ENCODE measurements around the gene KCNQ2.

Gene KCNQ2

DNA sequence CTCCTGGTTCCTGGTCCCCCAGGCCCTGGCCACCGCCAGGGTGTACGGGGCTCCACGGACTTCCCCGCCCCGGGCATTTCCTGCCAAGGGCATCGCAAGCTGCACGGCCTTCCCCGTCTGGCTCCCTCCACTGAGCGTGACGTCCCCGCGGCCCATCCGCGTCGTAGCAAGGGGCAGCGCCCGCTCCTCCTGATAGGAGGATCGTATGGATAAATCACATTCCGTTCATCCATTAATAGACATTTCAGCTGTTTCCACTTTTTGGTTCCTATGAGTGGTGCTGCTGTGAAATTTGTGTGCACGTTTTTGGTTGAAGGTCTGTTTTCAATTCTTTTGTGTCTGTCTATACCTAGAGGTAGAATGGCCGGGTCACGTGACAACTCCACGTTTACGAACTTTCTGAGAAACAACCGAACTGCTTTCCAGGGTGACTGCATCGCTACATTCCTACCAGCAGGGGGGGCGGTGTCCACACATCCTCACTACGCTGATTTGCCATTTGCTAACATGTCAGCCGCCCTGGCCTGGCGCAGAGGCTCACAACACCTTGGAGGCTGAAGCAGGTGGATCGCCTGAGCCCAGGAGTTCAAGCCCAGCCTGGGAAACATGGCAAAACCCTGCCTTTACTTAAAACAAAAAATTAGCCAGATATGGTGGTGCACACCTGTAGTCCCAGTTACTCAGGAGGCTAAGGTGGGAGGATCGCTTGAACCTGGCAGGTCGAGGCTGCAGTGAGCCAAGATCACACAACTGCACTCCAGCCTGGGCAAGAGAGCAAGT, 37.7 kb downstream of the KCNQ2 start:
- DNase-seq (ENCODE audit: low read depth) = peak; percentile 4

DNA sequence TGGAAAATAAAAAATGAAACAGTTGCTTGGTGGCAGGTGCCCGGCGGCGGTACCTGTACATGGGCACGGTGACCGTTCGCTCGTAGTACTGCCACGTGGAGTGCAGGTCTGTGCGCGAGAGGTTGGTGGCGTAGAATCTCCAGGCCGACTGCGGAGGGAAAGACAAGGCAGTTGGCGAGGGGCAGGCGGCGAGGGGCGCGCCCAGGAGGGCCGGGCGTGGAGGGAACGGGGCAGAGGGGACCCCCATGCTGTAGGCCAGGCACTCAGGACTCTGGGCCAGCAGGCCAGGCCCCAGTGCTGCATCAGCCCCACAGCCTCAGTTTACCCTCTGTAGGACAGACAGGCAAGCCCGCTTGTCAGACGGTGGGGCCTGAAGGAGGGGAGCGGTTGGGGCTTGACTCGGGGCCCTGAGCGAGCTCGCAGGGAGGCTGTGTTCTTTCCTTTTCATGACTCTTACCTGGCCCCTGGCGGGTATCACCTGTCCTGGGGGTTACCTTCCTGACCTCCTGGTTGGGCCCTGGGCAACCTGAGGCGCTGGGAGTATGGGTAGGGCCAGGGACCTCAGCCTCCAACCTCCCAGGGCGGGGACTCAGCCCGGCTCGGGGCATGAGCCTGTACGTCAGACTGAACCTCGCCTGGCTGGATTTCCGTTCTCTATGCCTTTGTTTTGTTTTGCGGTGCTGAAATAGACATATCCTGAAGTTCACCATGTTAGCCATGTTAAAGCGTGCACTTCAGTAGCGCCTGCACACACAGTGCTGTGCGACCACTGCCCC, 38.5 kb downstream of the KCNQ2 start:
- DNase-seq (ENCODE audit: low read depth) = no peak

GRCh38 chr20:63433351-63433750, 39.1 kb downstream of the KCNQ2 start:
- DNase-seq (ENCODE audit: low read depth) = no peak

- DNase-seq (ENCODE audit: low read depth) = no peak
Measured at GRCh38 chr20:63432577-63433325, 39.7 kb downstream of the KCNQ2 start.

DNA sequence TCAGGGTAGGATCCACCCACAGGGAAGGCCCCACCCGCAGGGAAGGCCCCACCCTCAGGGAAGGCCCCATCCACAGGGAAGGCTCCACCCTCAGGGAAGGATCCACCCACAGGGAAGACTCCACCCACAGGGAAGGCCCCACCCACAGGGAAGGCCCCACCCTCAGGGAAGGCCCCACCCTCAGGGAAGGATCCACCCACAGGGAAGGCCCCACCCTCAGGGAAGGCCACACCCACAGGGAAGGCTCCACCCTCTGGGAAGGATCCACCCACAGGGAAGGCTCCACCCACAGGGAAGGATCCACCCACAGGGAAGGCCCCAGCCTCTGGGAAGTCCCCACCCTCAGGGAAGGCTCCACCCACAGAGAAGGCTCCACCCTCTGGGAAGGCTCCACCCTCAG, 40.5 kb downstream of the KCNQ2 start:
- no peak for DNase-seq (ENCODE audit: low read depth)

- DNase-seq (ENCODE audit: low read depth) = no peak
Measured at GRCh38 chr20:63430891-63431290, 41.6 kb downstream of the KCNQ2 start.

GRCh38 chr20:63429992-63430391, 42.5 kb downstream of the KCNQ2 start:
- DNase-seq (ENCODE audit: low read depth) = no peak

- DNase-seq (ENCODE audit: low read depth) = no peak
Measured at GRCh38 chr20:63428906-63429575, 43.4 kb downstream of the KCNQ2 start.

GRCh38 chr20:63427724-63428330, 44.6 kb downstream of the KCNQ2 start:
- no peak for DNase-seq (ENCODE audit: low read depth)

- no peak for DNase-seq (ENCODE audit: low read depth)
Measured at GRCh38 chr20:63427206-63427605, 45.2 kb downstream of the KCNQ2 start.

DNA sequence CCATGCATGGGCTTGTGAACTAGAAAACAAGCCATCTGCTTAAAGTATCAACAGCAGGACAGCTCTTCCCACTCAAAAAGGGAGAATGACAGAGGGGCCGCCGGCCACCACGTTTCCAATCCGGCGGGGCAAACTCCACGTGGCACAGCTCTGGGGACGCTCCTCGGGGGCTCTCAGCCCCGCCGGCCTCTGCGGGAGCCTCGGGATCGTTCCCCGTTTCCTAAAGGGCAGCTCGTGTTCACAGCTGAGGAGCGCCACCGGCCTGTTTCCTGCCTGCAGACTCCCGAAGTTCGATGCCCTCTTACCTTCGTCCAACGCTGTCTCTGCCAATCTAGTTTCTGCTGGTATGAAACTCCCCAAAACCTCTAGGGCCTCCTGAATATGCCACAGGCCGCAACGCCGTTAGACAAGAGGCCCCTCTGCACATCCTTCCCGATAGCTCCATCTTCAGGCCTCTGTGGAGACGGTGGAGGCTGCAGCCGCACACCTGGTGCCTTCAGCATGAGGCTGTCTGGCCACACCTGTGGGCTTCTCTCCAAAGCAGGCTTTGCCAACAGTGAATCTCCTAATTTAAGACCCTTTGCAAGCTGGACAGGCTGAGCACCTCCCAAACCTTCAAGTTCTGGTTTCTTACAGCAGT, 46.5 kb downstream of the KCNQ2 start:
- no peak for DNase-seq (ENCODE audit: low read depth)

DNA sequence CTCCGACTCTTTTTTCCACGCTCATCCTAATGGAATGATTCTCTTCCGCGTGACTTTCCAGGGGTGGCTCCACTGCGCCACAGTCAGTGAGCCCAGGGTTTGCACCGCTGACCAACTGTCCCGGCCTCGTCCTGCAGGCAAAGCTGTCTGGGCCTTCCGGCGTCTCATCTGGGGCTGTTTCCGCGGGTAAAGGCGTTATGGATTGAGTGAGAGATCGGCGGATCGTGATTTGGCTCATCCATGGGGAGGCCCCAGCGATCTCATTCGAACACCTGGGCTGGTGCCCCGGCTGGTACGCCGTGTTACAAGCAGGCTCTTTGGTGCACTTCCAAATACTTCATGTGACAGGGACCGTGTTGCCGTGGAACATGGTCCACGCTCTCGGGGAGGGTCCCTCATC, 47.8 kb downstream of the KCNQ2 start:
- no peak for DNase-seq (ENCODE audit: low read depth)

DNA sequence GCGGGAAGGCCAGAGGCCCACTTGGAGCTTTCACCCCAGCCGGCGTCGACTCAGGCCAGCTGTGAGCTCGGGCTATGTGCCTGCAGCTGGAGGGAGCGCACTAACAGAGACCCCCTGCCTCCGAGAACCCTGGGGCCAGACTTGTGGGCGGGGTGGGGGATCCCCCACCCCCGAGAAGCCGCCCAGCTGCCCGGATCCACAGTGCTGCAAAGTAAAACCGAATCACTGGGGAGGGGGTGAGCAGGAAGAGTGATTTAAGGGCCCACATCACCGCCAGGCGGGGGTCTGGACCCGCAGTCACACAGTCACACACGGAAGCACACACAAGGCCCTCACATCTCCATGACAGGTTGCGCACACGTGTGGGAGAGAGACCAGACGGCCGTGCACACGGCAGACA, 48.7 kb downstream of the KCNQ2 start:
- no peak for DNase-seq (ENCODE audit: low read depth)

- DNase-seq (ENCODE audit: low read depth) = no peak
Measured at GRCh38 chr20:63422653-63423052, 49.8 kb downstream of the KCNQ2 start.

- no peak for DNase-seq (ENCODE audit: low read depth)
Measured at GRCh38 chr20:63421913-63422312, 50.5 kb downstream of the KCNQ2 start.

DNA sequence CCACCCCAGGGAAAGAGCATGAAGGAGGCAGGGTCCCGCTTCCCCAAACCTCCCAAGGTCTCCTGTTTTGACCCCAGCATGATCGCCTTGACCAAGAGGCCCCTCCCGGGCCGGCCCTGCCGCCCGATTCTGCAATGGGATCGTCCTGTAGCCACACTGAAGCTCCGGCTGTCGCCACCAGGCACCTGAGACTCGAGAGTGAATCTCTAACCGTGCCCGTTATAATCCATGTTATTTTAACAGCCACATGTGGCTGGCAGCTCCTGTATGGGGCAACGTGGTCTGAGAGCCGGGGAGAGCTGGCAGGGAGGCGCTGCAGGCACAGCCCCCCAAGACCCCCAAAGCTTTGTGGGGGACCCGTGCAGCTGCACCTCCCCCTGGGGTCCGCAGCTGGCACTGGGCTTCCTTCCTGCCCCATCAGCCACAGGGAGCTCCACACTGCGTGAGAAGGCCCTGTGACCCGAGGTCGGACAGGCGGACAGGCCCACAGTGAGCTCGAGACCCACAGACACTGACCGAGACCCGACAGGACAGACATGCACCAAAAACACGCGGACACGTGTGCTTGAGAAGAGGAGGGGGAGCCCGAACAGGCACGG, 51.3 kb downstream of the KCNQ2 start:
- no peak for DNase-seq (ENCODE audit: low read depth)

- DNase-seq (ENCODE audit: low read depth) = no peak
Measured at GRCh38 chr20:63420359-63421093, 51.9 kb downstream of the KCNQ2 start.

GRCh38 chr20:63419299-63419698, 53.2 kb downstream of the KCNQ2 start:
- no peak for DNase-seq (ENCODE audit: low read depth)

DNA sequence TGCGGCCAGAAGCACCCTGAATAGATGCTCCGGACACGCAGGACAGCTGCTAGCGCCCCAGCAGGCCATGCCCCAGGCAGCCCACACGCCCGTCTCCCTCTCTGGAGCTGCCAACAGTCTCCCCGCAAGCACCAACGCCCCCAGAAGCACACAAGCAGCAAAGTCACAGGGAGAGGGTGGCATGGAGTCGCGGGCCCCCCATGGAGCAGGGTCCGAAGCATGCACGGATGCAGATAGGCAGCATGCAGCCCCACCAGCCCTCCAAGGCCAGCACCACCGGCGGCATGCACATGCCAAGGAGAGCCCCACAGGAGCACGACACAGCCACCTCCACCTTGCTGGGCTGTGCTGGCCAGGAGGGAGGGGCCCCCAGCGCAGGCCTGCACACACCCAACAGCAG, 53.8 kb downstream of the KCNQ2 start:
- no peak for DNase-seq (ENCODE audit: low read depth)

DNA sequence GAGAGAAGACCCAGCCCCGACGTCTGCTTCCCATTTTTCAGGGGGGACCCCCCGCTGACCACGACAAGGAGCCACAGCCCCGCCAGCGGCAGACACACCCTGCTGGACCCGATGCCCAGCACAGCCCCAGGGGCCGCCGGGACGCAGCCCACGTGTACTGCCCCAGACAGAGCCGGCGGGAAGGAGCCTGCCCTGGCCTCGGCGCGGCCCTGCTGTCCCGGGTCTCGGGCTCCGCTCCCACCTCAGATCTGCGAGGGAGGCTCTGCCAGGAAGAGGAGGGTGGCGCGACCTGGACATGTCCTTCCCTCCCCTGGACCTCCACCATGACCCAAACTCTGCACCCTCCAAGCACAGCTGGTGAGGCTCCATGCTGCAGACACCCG, 54.7 kb downstream of the KCNQ2 start:
- DNase-seq (ENCODE audit: low read depth) = no peak
